ENCODE data around the gene FAM117A.

FAM117A gene

GRCh38 chr17:49763735-49764558, at the start of gene FAM117A:
Gene FAM117A, minus strand, starts transcription at chr17:49764131. Its CDS starts 44 bp downstream, at chr17:49764087.
- DNase-seq: peak; percentile 92

- no peak for DNase-seq
Measured at GRCh38 chr17:49809056-49809455, 45.1 kb upstream of the FAM117A start.

GRCh38 chr17:49798738-49799137, 34.8 kb upstream of the FAM117A start:
- DNase-seq: no peak

- DNase-seq: no peak
Measured at GRCh38 chr17:49798182-49798581, 34.3 kb upstream of the FAM117A start.

GRCh38 chr17:49795372-49795771, 31.4 kb upstream of the FAM117A start:
- no peak for DNase-seq

GRCh38 chr17:49793309-49793708, 29.4 kb upstream of the FAM117A start:
- DNase-seq: no peak

GRCh38 chr17:49789243-49789578, 25.3 kb upstream of the FAM117A start:
- no peak for DNase-seq

GRCh38 chr17:49788478-49789242, 24.7 kb upstream of the FAM117A start, which contains the start of gene KAT7:
Gene KAT7, plus strand, starts transcription at chr17:49788681. Its CDS starts 154 bp downstream, at chr17:49788835.
- peak; percentile 98 for DNase-seq

- peak; percentile 74 for DNase-seq
Measured at GRCh38 chr17:49787884-49788477, 24.1 kb upstream of the FAM117A start.

GRCh38 chr17:49784636-49785035, 20.7 kb upstream of the FAM117A start:
- no peak for DNase-seq

GRCh38 chr17:49783791-49784190, 19.9 kb upstream of the FAM117A start:
- no peak for DNase-seq

GRCh38 chr17:49783071-49783715, 19.3 kb upstream of the FAM117A start:
- DNase-seq: no peak

GRCh38 chr17:49779739-49780231, 15.9 kb upstream of the FAM117A start:
- DNase-seq: no peak

- no peak for DNase-seq
Measured at GRCh38 chr17:49779156-49779738, 15.3 kb upstream of the FAM117A start.

GRCh38 chr17:49777563-49777962, 13.6 kb upstream of the FAM117A start:
- DNase-seq: no peak

GRCh38 chr17:49776551-49777300, 12.8 kb upstream of the FAM117A start:
- DNase-seq: no peak

GRCh38 chr17:49775546-49776260, 11.8 kb upstream of the FAM117A start:
- DNase-seq: no peak

GRCh38 chr17:49766918-49767530, 3.1 kb upstream of the FAM117A start:
- DNase-seq: no peak

GRCh38 chr17:49764559-49765180, 739 bp upstream of the FAM117A start:
- no peak for DNase-seq
